C4-2B (cell line): ENCODE data around the gene COL12A1.

Experiments used
- ZFX ChIP-seq: fragments of 450-650 bp; IDR thresholded peaks from 2 replicates; pipeline ENCODE4 v1.6.1; 2017
- TF ChIP-seq, protein P1 (sequence below): fragments of 450-650 bp; conservative IDR thresholded peaks from 2 replicates; pipeline ENCODE4 v1.5.1; 2017; ENCODE audit warnings: mild to moderate bottlenecking

DNA sequence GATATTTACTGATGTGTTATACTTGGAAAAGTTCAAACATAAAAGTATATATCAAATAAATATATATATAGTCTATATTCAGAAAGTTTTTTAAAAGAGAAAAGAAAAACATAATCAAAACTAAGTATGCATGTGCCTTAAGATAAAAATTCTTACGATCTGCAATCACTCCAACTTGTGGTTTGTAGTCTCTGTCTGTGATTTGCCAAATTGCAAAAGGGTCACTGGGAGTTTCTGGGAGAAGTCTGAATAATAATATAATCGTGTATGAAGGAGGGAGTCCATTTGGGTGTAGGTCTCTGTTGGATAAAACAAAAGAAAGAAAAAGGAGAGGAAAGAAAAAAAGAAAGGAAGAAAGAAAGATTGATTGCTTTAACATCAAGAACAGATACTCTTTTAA is 92.4 kb downstream of the COL12A1 start:
- TF ChIP-seq, protein P1, sequence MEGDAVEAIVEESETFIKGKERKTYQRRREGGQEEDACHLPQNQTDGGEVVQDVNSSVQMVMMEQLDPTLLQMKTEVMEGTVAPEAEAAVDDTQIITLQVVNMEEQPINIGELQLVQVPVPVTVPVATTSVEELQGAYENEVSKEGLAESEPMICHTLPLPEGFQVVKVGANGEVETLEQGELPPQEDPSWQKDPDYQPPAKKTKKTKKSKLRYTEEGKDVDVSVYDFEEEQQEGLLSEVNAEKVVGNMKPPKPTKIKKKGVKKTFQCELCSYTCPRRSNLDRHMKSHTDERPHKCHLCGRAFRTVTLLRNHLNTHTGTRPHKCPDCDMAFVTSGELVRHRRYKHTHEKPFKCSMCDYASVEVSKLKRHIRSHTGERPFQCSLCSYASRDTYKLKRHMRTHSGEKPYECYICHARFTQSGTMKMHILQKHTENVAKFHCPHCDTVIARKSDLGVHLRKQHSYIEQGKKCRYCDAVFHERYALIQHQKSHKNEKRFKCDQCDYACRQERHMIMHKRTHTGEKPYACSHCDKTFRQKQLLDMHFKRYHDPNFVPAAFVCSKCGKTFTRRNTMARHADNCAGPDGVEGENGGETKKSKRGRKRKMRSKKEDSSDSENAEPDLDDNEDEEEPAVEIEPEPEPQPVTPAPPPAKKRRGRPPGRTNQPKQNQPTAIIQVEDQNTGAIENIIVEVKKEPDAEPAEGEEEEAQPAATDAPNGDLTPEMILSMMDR, result no peak
- TF ChIP-seq ZFX, result no peak
